Neuron (in vitro differentiated cells): ENCODE results near the gene CUX1.

Experiments
- H2AFZ ChIP-seq: one replicate; pipeline ENCODE4 v1.6.1; 2013; ENCODE audit warnings: low read depth, mild to moderate bottlenecking, inconsistent platforms, low read length, moderate library complexity
- H3K27me3 ChIP-seq: one replicate; pipeline ENCODE4 v1.6.1; 2013; ENCODE audit warnings: low read length; ENCODE audit not compliant: insufficient read depth
- H3K36me3 ChIP-seq: one replicate; pipeline ENCODE4 v1.6.1; 2013; ENCODE audit warnings: low read length; ENCODE audit not compliant: insufficient read depth
- H3K4me1 ChIP-seq: one replicate; pipeline ENCODE4 v1.6.1; 2013; ENCODE audit warnings: low read length; ENCODE audit not compliant: insufficient read depth
- H3K4me3 ChIP-seq: 2 replicates; pipeline ENCODE4 v1.5.1; 2013; ENCODE audit warnings: mild to moderate bottlenecking, low read length, moderate library complexity
- H3K9me3 ChIP-seq: one replicate; pipeline ENCODE4 v1.6.1; 2013; ENCODE audit warnings: low read length

Gene CUX1

DNA sequence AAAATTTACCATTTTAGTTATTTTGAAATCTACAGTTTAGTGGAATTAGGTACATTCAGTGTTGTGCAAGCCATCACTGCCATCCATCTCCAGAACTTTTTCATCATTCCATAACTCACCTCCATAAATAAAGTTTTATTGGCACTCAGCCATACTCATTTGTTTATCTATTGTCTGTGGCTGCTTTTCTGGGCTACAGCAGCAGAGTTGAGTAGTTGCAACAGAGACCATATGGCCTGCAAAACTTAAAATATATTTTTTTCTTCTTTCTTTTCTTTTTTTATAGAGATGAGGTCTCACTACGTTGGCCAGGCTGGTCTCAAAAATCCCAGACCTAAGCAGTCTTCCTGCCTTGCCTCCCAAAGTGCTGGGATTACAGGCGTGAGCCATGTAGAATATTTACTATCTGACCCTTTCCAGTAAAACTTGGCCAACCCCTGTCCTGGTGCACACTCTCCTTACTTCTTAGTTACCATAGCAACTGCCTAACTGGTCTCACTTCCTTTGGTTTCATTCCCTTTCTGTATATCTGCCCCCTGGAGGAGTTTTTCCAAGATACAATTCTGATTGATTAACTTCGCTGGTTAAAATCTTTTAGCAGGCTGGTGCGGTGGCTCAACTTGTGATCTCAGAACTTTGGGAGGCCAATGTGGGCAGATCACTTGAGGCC lies 133.2 kb downstream of the CUX1 start:
- no peaks in the 10 kb centered on the region for H3K4me1 ChIP-seq
- no peak overlapping the region for H3K4me3 ChIP-seq
- no peaks in the 10 kb centered on the region for H3K27me3 ChIP-seq
- H2AFZ ChIP-seq = no peak overlapping the region
- H3K9me3 ChIP-seq = peaks cover 8% of the 10 kb centered on the region
- peaks cover 3% of the 10 kb centered on the region for H3K36me3 ChIP-seq

DNA sequence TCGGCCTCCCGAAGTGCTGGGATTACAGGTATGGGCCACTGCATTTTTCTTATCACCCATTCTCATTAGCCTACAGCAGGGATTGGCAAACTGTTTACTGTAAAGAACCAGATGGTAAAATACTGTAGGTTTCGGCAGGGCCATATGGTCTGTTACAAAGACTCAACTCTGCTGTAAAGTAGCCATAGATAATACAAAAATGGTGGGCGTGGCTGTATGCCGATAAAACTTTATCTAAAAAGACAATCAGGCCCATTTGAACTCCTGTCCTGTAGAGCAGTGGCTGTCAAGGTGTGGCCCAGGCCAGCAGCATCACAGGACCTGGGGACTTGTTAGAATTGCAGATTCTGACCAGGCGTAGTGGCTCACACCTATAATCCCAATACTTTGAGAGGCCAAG lies 134.3 kb downstream of the CUX1 start:
- H3K27me3 ChIP-seq = no peaks in the 10 kb centered on the region
- H2AFZ ChIP-seq = no peak overlapping the region
- peaks cover 8% of the 10 kb centered on the region for H3K9me3 ChIP-seq
- H3K4me3 ChIP-seq = no peak overlapping the region
- H3K36me3 ChIP-seq = peaks cover 3% of the 10 kb centered on the region
- no peaks in the 10 kb centered on the region for H3K4me1 ChIP-seq

DNA sequence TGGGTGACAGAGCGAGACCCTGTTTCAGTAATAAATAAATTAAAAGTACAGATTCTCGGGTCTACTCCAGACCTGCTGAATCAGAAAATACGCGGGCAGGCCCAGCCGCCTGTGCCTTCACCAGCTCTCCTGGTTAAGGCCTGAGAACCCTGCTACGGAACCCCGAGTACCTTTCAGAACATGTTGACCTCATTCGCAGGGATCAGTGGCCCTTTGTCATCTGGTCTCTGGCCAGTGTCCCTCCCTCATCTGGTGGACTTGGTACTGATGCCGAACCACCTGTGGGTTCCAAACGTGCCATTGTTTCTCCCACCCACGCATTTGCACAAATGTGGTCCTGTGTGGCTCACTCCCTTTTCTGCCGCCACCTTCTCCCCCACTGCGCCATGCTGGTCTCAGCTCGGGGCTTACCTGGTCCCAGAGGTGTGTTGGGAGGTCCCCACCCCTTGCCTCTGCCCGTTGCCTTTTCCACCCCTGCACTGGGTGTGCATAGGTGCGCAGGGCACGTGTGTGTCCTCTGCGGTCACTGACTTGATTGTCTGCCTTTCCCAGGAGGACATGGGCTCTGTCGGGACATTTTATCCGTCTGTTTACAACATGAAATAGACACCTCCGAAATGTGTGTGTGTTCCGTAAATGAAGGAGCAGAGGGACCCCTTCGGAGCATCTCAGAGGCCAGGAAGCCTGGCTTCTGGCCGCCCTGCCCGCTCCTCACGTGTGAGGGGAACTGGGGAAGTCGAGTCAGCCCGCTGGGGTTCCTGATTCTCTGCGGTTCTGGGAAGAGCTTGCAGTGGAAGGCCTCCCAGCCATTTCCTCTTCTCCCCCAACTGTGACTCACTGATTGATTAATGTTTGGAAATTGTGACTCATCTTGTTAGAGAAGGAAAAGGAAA lies 135.2 kb downstream of the CUX1 start:
- H3K4me1 ChIP-seq = no peaks in the 10 kb centered on the region
- H3K36me3 ChIP-seq = peaks cover 3% of the 10 kb centered on the region
- no peaks in the 10 kb centered on the region for H3K27me3 ChIP-seq
- no peak overlapping the region for H3K4me3 ChIP-seq
- H2AFZ ChIP-seq = no peak overlapping the region
- peaks cover 8% of the 10 kb centered on the region for H3K9me3 ChIP-seq

DNA sequence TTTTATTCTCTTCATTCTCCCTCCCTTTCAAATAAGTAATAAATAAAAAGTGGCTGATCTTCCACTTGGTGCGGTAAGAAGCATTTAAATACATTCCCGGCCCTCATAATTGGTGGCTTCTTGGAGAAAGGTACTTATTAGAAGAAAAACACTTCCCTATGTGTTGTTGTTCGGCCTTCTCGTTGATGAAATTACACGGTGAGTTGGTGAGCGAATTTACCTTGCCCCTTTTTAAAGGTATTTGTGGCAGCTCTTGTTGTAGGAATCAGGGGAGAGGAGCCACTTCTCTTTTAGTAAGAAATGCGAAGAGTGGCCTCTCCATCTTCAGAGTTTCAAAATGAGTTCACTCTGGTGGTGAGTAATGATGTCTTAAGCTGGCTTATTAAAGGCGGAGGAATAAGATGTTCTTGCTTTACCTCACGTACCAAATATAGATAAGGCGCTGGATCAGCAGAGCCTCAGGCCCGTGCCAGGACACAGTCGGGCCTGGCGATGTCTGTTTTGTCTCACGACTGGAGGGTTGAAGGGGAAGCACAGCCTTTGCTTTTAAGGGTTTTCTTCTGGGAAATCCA lies 135.9 kb downstream of the CUX1 start:
- Histone ChIP-seq H3K4me1 (no peaks in the 10 kb centered on the region), H2AFZ (no peak overlapping the region), H3K27me3 (no peaks in the 10 kb centered on the region), H3K9me3 (peaks cover 8% of the 10 kb centered on the region), H3K4me3 (no peak overlapping the region), H3K36me3 (peaks cover 3% of the 10 kb centered on the region)

DNA sequence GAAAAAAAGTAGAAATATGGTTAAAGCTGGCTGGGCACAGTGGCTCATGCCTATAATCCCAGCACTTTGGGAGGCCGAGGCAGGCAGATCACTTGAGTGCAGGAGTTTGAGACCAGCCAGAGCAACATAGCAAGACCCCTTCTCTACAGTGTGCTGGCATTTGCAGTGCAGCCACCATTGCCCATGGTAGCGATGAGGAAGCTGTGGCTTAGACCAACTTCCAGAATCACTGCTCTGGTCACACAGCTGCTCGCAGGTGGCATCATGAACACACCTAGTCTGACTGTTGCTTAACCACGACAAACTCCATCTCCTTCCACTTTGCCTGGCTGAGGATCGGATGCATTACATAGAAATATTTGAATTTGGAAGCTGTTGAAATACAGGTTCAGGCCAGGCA lies 137.1 kb downstream of the CUX1 start:
- Histone ChIP-seq H3K9me3 (peaks cover 6% of the 10 kb centered on the region), H2AFZ (no peak overlapping the region), H3K27me3 (no peaks in the 10 kb centered on the region), H3K4me1 (no peaks in the 10 kb centered on the region), H3K36me3 (peaks cover 3% of the 10 kb centered on the region), H3K4me3 (no peak overlapping the region)

DNA sequence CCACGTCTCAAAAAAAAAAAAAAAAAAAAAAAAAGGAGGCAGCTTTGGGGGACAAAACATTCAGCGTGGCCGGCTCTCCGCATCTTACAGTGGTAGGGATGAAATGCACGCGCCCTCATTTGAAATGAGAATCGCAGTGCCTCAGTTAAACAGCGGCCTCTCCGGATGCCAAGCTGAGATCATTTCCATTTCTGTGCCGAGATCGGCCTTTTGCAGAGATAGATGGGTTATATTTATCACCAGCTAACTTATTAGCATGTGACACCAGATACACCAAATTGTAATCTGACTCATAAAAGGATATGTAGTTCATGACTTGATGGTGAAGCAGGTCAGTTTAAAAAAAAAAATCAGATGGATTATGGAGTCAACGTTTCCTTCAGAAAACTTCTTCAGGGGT lies 138.7 kb downstream of the CUX1 start:
- Histone ChIP-seq H3K36me3 (peaks cover 2% of the 10 kb centered on the region), H2AFZ (no peak overlapping the region), H3K4me3 (no peak overlapping the region), H3K4me1 (no peaks in the 10 kb centered on the region), H3K9me3 (peaks cover 6% of the 10 kb centered on the region), H3K27me3 (no peaks in the 10 kb centered on the region)

DNA sequence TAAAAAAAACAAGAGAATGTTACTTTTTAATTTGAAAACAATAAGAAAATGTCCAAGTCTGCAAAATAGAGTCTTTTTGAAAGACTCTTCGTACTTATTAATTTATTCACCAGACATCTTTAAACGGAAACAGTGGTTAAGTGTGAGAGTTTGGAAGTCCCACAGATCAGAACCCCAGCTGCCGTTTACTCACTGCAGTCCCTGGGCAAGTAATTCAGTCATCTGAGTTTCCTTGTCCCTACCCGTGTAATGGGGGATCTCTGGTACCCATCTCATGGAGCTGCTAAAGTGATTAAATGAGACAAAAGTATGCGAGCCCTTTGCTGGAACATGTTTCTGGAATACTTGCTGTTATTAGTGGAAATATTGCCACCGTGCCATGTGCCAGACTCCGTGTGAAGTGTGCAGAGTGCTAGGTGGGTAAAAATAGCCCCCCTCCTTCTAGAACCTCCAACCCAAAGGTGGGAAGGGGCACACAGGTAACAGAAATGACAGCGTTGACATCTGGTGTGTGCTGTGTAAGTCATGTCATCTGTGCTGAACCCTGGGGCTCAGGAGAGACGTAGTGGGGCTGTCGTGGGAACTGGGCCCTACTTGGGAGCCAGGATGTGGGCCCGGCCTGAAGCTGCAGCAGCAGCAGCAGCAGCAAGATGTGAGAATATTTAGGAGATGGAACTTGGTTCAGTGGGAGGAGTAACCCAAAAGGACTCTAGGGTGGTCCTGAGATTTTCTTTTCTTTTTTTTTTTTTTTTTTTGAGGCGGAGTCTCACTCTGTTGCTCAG lies 140.5 kb downstream of the CUX1 start:
- H3K27me3 ChIP-seq = no peaks in the 10 kb centered on the region
- H3K4me3 ChIP-seq = no peak overlapping the region
- H3K4me1 ChIP-seq = no peaks in the 10 kb centered on the region
- H3K36me3 ChIP-seq = no peaks in the 10 kb centered on the region
- H2AFZ ChIP-seq = no peak overlapping the region
- no peaks in the 10 kb centered on the region for H3K9me3 ChIP-seq

DNA sequence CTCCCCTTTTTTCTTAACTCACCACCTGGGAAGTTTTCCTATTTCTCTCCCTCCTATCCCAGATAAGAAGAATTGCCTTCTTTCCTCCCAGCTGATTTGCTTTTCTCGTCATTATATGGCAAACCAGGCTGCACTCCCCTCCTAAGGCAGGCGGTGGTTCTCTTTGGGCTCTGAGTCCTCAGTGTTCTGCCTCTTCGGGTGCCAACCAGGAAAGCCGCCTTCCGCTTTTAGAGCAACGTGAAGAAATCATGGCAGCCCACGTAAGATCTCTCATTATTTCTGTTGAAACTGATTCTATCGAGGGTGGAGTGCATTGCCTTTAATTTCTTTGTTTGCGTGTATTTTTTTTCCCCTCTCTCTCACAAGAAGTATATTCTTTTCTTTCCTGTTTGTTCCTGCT lies 141.9 kb downstream of the CUX1 start:
- H3K4me1 ChIP-seq = no peaks in the 10 kb centered on the region
- no peak overlapping the region for H3K4me3 ChIP-seq
- H3K36me3 ChIP-seq = no peaks in the 10 kb centered on the region
- H2AFZ ChIP-seq = no peak overlapping the region
- no peaks in the 10 kb centered on the region for H3K27me3 ChIP-seq
- H3K9me3 ChIP-seq = no peaks in the 10 kb centered on the region

DNA sequence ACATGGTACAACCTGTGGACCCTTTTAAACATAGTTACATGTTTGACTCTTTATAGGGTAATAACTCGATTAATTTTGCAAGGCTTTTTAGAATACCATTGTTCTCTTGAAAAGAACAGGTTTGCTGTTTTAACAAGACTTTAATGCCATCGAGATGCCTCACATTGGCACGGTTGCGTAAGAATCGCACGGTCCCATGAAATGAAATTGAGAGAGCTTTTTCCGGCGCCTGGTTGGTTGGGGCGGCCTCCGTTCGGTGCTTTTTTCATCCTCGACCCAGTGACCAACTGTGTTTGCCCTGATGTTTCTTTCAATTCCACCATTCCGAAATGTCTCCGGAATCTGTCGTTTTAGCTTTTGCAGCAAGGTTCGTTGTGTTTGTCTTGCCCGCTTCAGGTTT lies 142.4 kb downstream of the CUX1 start:
- Histone ChIP-seq H3K4me1 (no peaks in the 10 kb centered on the region), H3K4me3 (no peak overlapping the region), H3K9me3 (no peaks in the 10 kb centered on the region), H3K36me3 (no peaks in the 10 kb centered on the region), H3K27me3 (no peaks in the 10 kb centered on the region), H2AFZ (no peak overlapping the region)

DNA sequence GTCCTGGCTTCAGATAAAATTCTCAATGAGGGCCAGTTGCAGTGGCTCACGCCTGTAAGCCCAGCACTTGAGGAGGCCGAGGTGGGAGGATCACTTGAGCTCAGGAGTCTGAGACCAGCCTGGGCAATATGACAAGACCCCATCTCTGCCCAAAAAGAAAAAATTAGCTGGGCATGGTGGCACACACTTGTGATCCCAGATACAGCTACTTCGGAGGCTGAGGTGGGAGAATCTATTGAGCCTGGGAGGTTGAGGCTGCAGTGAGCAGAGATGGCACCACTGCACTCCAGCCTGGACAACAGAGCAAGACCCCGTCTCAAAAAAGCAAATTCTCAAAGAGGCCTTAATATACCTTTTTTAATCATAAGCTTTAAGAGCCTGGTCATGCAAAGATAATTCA lies 142.9 kb downstream of the CUX1 start:
- H3K4me3 ChIP-seq = no peak overlapping the region
- H3K27me3 ChIP-seq = no peaks in the 10 kb centered on the region
- no peaks in the 10 kb centered on the region for H3K4me1 ChIP-seq
- no peak overlapping the region for H2AFZ ChIP-seq
- H3K9me3 ChIP-seq = peaks cover 2% of the 10 kb centered on the region
- H3K36me3 ChIP-seq = no peaks in the 10 kb centered on the region

DNA sequence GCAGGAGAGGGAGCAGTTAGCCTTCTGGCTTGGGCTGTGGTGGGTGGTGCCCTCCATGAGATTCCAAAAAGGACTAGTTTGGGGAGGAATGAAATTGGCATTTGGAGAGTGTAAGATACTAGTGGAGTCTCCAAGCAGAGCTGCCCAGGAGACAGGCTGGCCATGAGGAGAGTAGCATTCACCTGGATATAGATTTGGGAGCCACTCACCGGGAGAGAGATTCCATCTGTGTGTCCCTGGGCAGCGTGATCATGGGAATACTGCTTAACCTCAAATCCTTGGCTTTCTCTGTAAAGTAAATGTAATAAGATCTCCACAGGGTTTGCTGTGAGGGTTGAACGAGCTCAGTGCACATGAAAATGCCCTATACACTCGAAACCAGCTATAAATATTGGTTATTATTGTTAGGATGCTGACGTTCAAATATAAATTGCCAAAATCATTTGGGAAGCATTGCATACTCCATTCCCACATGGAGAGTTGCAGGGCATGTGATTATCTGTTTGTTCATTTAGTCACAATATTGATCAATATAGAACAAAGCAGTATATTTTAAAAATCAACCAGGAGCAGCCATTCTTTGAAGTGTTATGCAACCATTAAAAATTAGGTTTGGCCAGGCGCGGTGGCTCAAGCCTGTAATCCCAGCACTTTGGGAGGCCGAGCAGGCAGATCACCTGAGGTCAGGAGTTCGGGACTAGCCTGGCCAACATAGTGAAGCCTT lies 143.7 kb downstream of the CUX1 start:
- Histone ChIP-seq H3K4me3 (no peak overlapping the region), H3K4me1 (no peaks in the 10 kb centered on the region), H2AFZ (no peak overlapping the region), H3K27me3 (no peaks in the 10 kb centered on the region), H3K9me3 (peaks cover 2% of the 10 kb centered on the region), H3K36me3 (no peaks in the 10 kb centered on the region)

DNA sequence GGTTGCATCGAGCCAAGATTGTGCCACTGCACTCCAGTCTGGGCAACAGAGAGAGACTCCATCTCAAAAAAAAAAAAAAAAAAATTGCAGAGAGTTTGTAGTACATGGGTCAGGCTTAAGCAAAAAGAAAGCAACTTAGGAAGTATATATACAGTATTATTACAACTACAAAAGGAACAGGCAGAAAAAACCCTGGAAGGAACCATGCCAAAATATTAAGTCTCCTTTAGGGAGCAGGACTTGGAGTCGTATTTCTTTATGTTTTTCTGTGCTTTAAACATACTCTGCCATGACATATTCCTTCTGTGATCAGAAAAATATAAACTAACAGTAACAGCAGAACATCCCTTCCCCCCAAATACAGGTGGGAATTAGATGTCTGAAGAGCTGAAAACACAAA lies 144.4 kb downstream of the CUX1 start:
- Histone ChIP-seq H3K4me1 (no peaks in the 10 kb centered on the region), H2AFZ (no peak overlapping the region), H3K9me3 (peaks cover 2% of the 10 kb centered on the region), H3K36me3 (no peaks in the 10 kb centered on the region), H3K4me3 (no peak overlapping the region), H3K27me3 (no peaks in the 10 kb centered on the region)
